Fibroblast of lung (primary cell): ENCODE results near the gene TSPAN5. TPM values are rescaled to one million over a fixed set of nuclear protein-coding genes. Genes with fewer than 3 reads are reported as not detected.

ENCODE experiments used
- DNase-seq, 2 donors: peaks; one replicate each; pipeline versions ENCODE4 v3.0.0 to v3.0.0-alpha.2; 2010; ENCODE audit warnings: low read depth in 2 of 2
- H2AFZ ChIP-seq: 2 replicates; pipeline ENCODE4 v1.5.1; 2012; ENCODE audit warnings: low read length, control low read depth, inconsistent platforms
- H3K27ac ChIP-seq: 2 replicates; pipeline ENCODE4 v1.5.1; 2011; ENCODE audit warnings: low read length, control low read depth; ENCODE audit not compliant: insufficient read depth
- H3K27me3 ChIP-seq: 2 replicates; pipeline ENCODE4 v1.5.1; 2011; ENCODE audit warnings: mild to moderate bottlenecking, low read length; ENCODE audit not compliant: control insufficient read depth, insufficient read depth
- H3K36me3 ChIP-seq: 2 replicates; pipeline ENCODE4 v1.5.1; 2011; ENCODE audit warnings: low read length; ENCODE audit not compliant: control insufficient read depth, insufficient read depth
- H3K4me1 ChIP-seq: 2 replicates; pipeline ENCODE4 v1.5.1; 2011; ENCODE audit warnings: low read length; ENCODE audit not compliant: control insufficient read depth, insufficient read depth; ENCODE audit errors: extremely low read depth
- H3K4me2 ChIP-seq: 2 replicates; pipeline ENCODE4 v1.5.1; 2011; ENCODE audit warnings: low read length, control low read depth; ENCODE audit not compliant: insufficient read depth; ENCODE audit errors: extremely low read depth
- H3K4me3 ChIP-seq, 4 experiments: fragments of 200-600 bp in 1 of 4; sonication (generic) in 1 of 4; replicated peaks in 1 of 4; 2 replicates each; pipeline ENCODE4 v1.5.1; 2011 to 2016; ENCODE audit warnings: low read length in 4 of 4, low read depth in 3 of 4, mild to moderate bottlenecking in 3 of 4, control low read depth in 2 of 4, inconsistent platforms in 1 of 4, mixed read lengths in 1 of 4; ENCODE audit not compliant: insufficient read depth in 1 of 4; ENCODE audit errors: control extremely low read depth in 1 of 4
- H3K79me2 ChIP-seq: 2 replicates; pipeline ENCODE4 v1.5.1; 2012; ENCODE audit warnings: mild to moderate bottlenecking, low read length, inconsistent platforms; ENCODE audit not compliant: control insufficient read depth, insufficient read depth
- H3K9ac ChIP-seq: 2 replicates; pipeline ENCODE4 v1.5.1; 2011; ENCODE audit warnings: mild to moderate bottlenecking, low read length, control low read depth; ENCODE audit not compliant: insufficient read depth
- H3K9me3 ChIP-seq: 2 replicates; pipeline ENCODE4 v1.5.1; 2012; ENCODE audit warnings: low read depth, low read length; ENCODE audit not compliant: control insufficient read depth, insufficient read depth
- H4K20me1 ChIP-seq: 2 replicates; pipeline ENCODE4 v1.5.1; 2011; ENCODE audit warnings: low read length; ENCODE audit not compliant: control insufficient read depth, insufficient read depth; ENCODE audit errors: extremely low read depth
- CTCF ChIP-seq, 2 donors: IDR thresholded peaks in 1 of 2; conservative IDR thresholded peaks in 1 of 2; 1 replicate in 1 of 2; 2 replicates in 1 of 2; pipeline ENCODE4 v1.5.1; 2011 to 2012; ENCODE audit warnings: low read length in 2 of 2, control low read depth in 1 of 2, inconsistent platforms in 1 of 2, low read depth in 1 of 2, mild to moderate bottlenecking in 1 of 2
- EZH2 ChIP-seq: IDR thresholded peaks from 2 replicates; pipeline ENCODE4 v1.5.1; 2012; ENCODE audit warnings: low read length, control low read depth, mild to moderate bottlenecking; ENCODE audit errors: missing control alignments
- polyA plus RNA-seq, 2 donors: library from polyadenylated mRNA; depleted of rRNA in 1 of 2; stranded (reverse) in 1 of 2; unstranded in 1 of 2; fragments of >200 nt; gene quantifications; 2 replicates each; pipeline ENCODE4 v1.2.1, GENCODE V29; 2011 to 2012; ENCODE audit warnings: missing spikeins in 1 of 2
- total RNA-seq: library from RNA; depleted of rRNA; stranded (reverse); fragments of >200 nt; gene quantifications from 2 replicates; pipeline ENCODE4 v1.2.1, GENCODE V29; 2014

The TSPAN5 gene
- total and polyA plus RNA-seq, 2 donors (not counting 1 experiment from before 2014, with no cell fraction given), result 109 to 129 TPM

- Histone ChIP-seq H3K9me3 (no peaks in the 10 kb centered on the region), H3K27ac (no peak overlapping the region), H4K20me1 (no peaks in the 10 kb centered on the region), H3K4me1 (peaks cover 11% of the 10 kb centered on the region), H3K9ac (no peak overlapping the region), H3K79me2 (peaks cover 17% of the 10 kb centered on the region), H3K36me3 (no peaks in the 10 kb centered on the region), H3K4me2 (no peak overlapping the region), H3K4me3 (no peak overlapping the region), H3K27me3 (no peaks in the 10 kb centered on the region), H2AFZ (no peak overlapping the region)
- DNase-seq, result no peak
- TF ChIP-seq CTCF (conservative IDR thresholded peaks at IDR 0.05 in 1 of 2, IDR thresholded peaks at IDR 0.05 in 1 of 2; ENCODE audit: low read depth in 1 of 2, low read length in 2 of 2), result no peak
- no peak for TF ChIP-seq EZH2
Measured at GRCh38 chr4:98485816-98486345, 172.5 kb downstream of the TSPAN5 start.

GRCh38 chr4:98484031-98484430 is 174.4 kb downstream of the TSPAN5 start:
- TF ChIP-seq EZH2 (no peak), CTCF (conservative IDR thresholded peaks at IDR 0.05 in 1 of 2, IDR thresholded peaks at IDR 0.05 in 1 of 2; ENCODE audit: low read depth in 1 of 2, low read length in 2 of 2) (no peak)

GRCh38 chr4:98482847-98483806 is 175.3 kb downstream of the TSPAN5 start:
- peaks cover 19% of the 10 kb centered on the region for H3K79me2 ChIP-seq
- no peaks in the 10 kb centered on the region for H3K27me3 ChIP-seq
- H3K4me1 ChIP-seq, result peaks cover 11% of the 10 kb centered on the region
- H3K9me3 ChIP-seq, result no peaks in the 10 kb centered on the region
- TF ChIP-seq EZH2 (no peak), CTCF (conservative IDR thresholded peaks at IDR 0.05 in 1 of 2, IDR thresholded peaks at IDR 0.05 in 1 of 2; ENCODE audit: low read depth in 1 of 2, low read length in 2 of 2) (no peak)
- peaks cover under 1% of the 10 kb centered on the region for H3K36me3 ChIP-seq
- no peaks in the 10 kb centered on the region for H4K20me1 ChIP-seq
- no peak overlapping the region for H3K4me3 ChIP-seq
- H2AFZ ChIP-seq, result no peak overlapping the region
- peak in 1 of 2 donors; percentile 92 for DNase-seq
- H3K9ac ChIP-seq, result no peak overlapping the region
- H3K27ac ChIP-seq, result peak overlapping the region; percentile 6
- peak overlapping the region; percentile 23 for H3K4me2 ChIP-seq

More at GRCh38 chr4:98484031-98484430, 174.4 kb downstream of the TSPAN5 start:
- no peaks in the 10 kb centered on the region for H4K20me1 ChIP-seq
- H3K36me3 ChIP-seq, result no peaks in the 10 kb centered on the region
- no peak overlapping the region for H3K4me2 ChIP-seq
- H3K27me3 ChIP-seq, result no peaks in the 10 kb centered on the region
- DNase-seq, result peak in 1 of 2 donors; percentile 76
- H3K9me3 ChIP-seq, result no peaks in the 10 kb centered on the region
- no peak overlapping the region for H3K27ac ChIP-seq
- peaks cover 19% of the 10 kb centered on the region for H3K79me2 ChIP-seq
- no peak overlapping the region for H3K9ac ChIP-seq
- H2AFZ ChIP-seq, result no peak overlapping the region
- H3K4me1 ChIP-seq, result peaks cover 11% of the 10 kb centered on the region
- no peak overlapping the region for H3K4me3 ChIP-seq
